HG03439 (cell line): ENCODE results near the gene SLIT3.

Source experiments
- ATAC-seq: cut with Tn5 transposase; IDR thresholded peaks from one replicate; pipeline ENCODE4 v1.9.1; 2021; ENCODE audit warnings: mild to moderate bottlenecking, moderate library complexity; ENCODE audit not compliant: unreplicated experiment

SLIT3 gene

DNA sequence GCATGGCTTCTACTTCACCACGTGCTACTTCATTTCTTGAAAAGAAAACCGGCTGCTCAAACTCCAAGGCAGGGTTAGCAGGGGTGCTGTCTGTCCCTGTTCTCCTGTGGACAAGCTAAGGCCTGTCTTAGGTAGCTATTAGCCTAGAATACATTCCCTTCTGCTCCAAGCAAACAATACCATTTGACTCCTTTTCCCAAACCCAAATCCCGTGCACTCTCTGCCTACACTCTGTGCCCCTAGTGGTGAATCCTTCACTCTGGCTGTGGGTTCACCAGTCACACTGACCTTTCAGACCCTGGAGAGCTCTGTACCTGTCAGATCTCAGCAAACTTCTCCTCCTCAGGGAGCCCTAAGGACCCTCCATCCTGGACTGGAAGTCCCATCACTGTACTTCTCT lies 211.6 kb downstream of the SLIT3 start:
- ATAC-seq: no peak

DNA sequence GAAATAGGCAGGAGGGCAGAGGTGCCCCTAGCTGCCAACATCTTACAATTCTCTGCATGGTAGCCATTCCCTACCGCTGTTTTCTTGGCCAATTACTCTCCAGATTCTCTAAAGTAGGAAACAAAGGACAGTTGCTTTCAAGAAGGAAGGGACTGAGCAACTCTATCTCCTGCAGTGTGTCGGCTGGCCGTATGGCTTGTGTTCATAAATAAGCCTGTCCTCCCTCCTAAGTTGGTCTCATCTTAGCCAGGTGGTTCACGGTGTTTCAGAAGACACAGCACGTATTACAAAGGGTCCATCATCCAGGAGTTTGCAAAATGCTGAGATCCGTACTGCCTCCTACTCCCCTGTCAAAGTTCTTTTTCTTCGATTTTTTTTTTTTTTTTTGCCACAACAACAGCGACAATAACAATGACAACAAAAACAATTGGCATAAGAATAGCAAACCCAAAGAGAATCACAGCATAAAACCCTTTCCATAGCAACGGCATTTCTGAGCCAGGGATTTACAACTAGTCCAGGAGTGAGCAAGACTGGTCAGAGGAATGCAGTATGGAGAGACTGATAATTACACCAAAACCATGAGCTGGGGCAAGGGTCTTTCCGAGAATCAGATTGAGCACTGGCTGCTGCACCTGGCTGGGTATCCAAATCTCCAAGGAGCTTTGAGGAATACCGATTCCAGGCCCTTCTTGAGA lies 212.8 kb downstream of the SLIT3 start:
- ATAC-seq: no peak

DNA sequence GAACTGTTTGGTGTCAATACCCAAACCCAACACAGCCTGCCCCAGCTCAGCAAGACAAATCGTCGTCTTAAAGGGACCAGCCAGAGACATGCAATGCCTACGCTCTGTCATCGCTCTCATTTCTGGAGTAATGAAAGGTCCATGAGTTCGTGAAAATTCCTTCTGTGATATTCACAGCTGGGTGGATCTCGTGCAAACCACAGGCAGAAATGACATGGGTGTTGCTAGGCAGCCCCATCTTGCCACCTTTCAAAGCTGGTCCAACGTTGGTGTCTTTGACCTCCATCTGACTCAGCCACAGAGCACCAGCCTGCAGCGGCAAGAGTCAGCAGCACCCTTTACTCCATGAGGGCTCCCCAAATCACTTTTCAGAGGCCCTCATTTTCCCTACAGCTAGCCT lies 215.3 kb downstream of the SLIT3 start:
- ATAC-seq: no peak

GRCh38 chr5:169085212-169085611 lies 215.7 kb downstream of the SLIT3 start:
- ATAC-seq: no peak

DNA sequence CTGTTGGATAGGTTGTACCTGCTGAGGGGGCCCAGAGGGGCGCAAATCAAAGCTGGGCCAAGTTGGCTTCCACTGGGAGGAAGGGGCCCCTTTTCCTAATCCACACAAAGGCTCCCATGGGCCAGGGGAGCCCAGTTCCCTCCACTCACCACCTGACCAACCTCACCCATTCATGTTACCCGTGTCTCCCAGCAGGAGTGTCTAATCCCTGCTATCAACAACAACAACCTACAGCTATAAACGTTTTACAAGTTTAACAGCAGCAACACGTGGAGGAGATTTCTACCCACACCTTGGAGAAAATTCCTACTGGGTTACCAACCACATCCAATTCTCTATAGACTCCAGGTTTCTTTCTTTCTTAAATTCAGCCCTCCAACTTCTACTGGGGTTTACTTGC lies 216.2 kb downstream of the SLIT3 start:
- no peak for ATAC-seq

DNA sequence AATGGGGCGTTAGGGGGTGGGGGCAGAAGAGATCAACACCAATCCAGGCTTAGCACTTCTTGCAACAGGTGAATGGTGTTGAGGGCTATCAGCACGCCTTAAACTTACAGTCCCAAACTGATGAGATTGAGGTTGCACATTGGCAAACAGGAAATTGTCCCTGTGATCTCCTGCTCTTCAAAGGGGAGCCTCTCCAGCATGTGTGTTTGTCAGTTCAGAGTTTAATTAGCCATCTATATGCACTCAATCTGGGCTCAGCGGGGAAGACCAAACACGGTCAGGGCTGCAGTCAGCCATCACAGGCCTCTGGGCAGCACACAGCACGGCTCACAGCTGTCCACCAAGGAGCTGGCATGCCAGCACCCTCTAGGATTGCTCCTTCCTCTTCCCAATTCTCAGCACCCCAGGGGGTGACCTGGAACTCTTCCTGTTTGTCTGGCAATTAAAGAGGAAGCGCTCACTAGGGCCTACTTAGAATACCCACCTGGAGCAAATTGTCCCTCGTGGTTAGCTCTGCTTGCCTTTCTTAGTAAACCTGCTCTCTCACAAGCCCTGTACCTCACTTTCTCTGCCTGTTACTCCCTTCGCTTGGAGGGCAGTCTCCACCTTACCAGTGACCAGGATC lies 217.4 kb downstream of the SLIT3 start:
- ATAC-seq: no peak

GRCh38 chr5:169081000-169081724 lies 219.8 kb downstream of the SLIT3 start:
- no peak for ATAC-seq

DNA sequence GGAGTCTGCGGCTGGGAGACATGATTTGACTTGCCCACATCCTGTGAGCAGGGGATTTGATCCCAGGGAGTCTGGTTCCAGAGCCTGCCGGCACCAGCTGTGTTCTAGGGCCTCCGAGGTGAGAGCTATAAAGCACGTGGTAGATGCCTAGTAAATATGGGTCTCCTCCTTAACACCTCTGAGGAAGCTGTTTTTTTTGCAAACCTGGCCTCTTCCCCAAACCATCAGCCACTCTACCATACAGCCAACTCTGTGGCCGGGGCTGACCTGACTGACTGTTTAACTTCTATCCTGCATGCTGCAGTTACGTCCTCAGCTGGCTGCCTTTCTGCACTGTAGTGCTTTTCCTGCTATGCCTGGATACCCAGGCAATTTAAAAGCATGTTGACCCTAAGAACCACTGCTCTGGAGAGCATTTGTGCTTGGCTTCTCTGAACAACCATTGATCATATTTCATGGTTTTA lies 220.5 kb downstream of the SLIT3 start:
- no peak for ATAC-seq

GRCh38 chr5:169079697-169080096 lies 221.2 kb downstream of the SLIT3 start:
- no peak for ATAC-seq

- no peak for ATAC-seq
Observed at GRCh38 chr5:169074839-169075238, 226.1 kb downstream of the SLIT3 start.

GRCh38 chr5:169072233-169072632 lies 228.7 kb downstream of the SLIT3 start:
- ATAC-seq: no peak

DNA sequence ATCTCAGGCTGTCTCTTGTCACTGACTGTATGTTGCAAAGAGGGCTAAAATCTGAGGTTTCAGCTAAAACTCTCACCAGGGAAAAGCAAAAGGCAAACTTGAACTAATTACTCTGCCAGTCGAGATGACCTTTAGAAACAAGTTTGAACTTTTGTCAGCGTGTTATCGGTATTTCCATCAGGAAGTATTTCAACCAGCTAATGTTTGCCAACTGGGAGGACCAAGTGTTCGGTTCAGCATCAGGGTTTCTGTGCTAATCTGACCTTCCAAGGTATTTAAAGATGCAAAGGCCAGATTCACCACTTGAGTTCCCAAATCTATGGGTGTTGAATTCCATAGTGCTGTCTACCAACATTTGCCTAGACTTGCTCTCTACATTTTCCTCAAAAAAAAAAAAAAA lies 230.5 kb downstream of the SLIT3 start:
- ATAC-seq: no peak

DNA sequence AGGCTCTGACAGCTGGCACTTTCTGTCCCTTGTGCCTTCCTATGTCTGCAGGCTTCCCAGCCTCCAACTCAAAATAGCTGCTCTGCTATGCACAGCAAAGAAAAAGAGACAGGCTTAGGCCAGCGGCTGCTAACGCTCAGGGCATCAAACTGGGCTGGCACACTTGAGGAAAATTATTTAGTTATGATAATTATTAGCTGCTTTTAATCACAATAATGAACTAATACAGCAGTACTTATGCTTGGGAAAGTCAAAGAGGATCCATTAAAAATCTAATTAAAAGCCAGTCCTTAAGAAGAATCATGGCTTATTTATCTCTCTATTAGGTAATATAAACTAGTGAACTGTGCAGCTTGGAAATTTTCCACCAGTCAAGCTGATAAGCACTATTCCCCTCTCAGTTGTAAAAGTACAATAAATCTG lies 233.2 kb downstream of the SLIT3 start:
- no peak for ATAC-seq

- ATAC-seq: no peak
Observed at GRCh38 chr5:169065400-169065799, 235.5 kb downstream of the SLIT3 start.

- ATAC-seq: no peak
Observed at GRCh38 chr5:169064093-169064492, 236.8 kb downstream of the SLIT3 start.

DNA sequence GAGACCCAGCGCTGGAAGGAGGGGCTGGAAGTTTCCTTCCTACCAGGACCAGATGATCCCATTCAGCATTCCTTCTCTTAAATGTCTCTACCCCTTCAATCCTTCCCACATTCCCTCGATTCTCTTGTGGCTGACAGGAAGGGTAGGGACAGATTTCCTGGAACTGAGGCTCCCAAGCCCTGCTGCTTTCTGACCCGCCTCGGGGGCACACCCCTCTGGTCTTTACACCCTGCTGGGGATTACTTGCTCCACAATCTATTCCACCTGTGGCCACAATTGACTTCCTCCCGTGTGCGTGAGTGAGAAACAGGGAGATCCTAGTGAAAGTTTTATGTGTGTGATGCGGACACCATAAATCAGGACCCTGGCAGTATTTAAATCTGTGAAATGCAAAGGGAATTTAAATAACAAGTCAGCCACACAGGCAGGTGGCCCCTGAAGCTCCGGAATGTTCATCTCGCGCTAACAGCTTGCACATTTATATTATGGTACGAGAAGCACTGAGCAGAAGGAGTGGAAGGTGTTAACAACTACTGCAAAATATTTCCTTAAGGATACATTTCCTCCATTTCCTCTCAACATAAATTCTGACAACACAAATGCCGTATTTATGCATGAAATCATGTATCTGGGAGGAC lies 237.5 kb downstream of the SLIT3 start:
- no peak for ATAC-seq

- ATAC-seq: no peak
Observed at GRCh38 chr5:169062690-169063089, 238.2 kb downstream of the SLIT3 start.

- no peak for ATAC-seq
Observed at GRCh38 chr5:169054506-169054905, 246.4 kb downstream of the SLIT3 start.

GRCh38 chr5:169052207-169052606 lies 248.7 kb downstream of the SLIT3 start:
- no peak for ATAC-seq

DNA sequence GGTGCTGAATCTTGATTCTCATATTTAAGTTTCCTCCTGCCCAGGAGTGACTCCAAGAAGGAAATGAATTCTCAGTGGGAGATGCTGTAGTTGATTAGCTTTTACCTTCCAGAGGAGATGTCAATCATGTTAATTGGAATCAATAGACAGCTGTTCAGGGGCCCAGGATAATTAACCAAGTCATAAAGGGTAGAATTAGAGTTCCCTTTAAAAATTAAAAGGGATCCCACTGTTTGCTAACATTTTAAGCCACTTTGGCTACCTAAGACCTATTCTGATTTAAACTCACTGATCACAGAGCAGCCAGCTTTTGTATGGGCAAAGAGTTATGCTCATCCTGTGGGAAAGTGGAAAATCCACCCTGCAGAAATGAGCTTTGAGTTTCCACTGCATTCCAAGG lies 249.6 kb downstream of the SLIT3 start:
- ATAC-seq: no peak

GRCh38 chr5:169050636-169051035 lies 250.3 kb downstream of the SLIT3 start:
- no peak for ATAC-seq
